HepG2 (cell line): ENCODE data around the gene ETV2. TPM values are rescaled to one million over a fixed set of nuclear protein-coding genes. Genes with fewer than 3 reads are reported as not detected.
"Not testable (repeated sequence)": the region's sequence is repeated elsewhere in the genome, so short reads cannot be mapped to it uniquely, and the experiment has no call there.

Experiments used
- ATAC-seq: fragments of 200-7000 bp; cut with Tn5 transposase; 3 replicates; pipeline ENCODE4 v1.9.1; 2020; ENCODE audit warnings: mild to moderate bottlenecking, moderate library complexity
- BruUV-seq: library from RNA; stranded (reverse); fragments of 400-500 nt; replicated peaks from 2 replicates; lab custom pipeline; 2021; lab: Mats Ljungman, UMichigan
- CTCF ChIA-PET: fragments of 300-600 bp; formaldehyde crosslinking; extraction: SDS; loops from one replicate; lab custom pipeline; 2021; ENCODE audit warnings: low total read pairs, inconsistent platforms, low intra/inter-chr PET ratio; lab: Yijun Ruan, JAX
- POLR2A ChIA-PET: fragments of 350-600 bp; sonication (Branson Sonifier 250); formaldehyde crosslinking; loops from one replicate; lab custom pipeline; 2020; ENCODE audit warnings: antibody characterized with exemption, inconsistent platforms; lab: Yijun Ruan, JAX
- DNase-seq: peaks from one replicate; pipeline ENCODE4 v3.0.0-alpha.2; 2015; ENCODE audit warnings: low spot score
- FAIRE-seq: peaks from 3 replicates; lab custom pipeline; 2011; peaks lifted over from hg19 to GRCh38; lab: Jason Lieb, UNC
- H2AFZ ChIP-seq: one replicate; pipeline ENCODE4 v1.6.1; 2011; ENCODE audit warnings: low read length, inconsistent platforms
- H3K27ac ChIP-seq: fragments of 300-600 bp; 3 replicates; pipeline ENCODE4 v1.8.0; 2011; ENCODE audit warnings: mixed run types, mild to moderate bottlenecking, mixed read lengths, low read length, inconsistent platforms; ENCODE audit not compliant: insufficient read depth; ENCODE audit errors: extremely low read length
- H3K27me3 ChIP-seq, 2 experiments: fragments of 200-600 bp in 1 of 2; 2 replicates in 1 of 2; 3 replicates in 1 of 2; pipeline versions ENCODE4 v1.6.0 to v1.8.0; 2011; ENCODE audit warnings: low read length in 2 of 2, mild to moderate bottlenecking in 2 of 2, moderate library complexity in 2 of 2, inconsistent platforms in 1 of 2; ENCODE audit not compliant: insufficient read depth in 2 of 2, control insufficient read depth in 1 of 2
- H3K36me3 ChIP-seq, 2 experiments: fragments of 200-600 bp in 1 of 2; replicated peaks in 1 of 2; 2 replicates in 1 of 2; 3 replicates in 1 of 2; pipeline versions ENCODE4 v1.5.1 to v1.8.0; 2011; ENCODE audit warnings: low read length in 2 of 2, inconsistent platforms in 1 of 2; ENCODE audit not compliant: insufficient read depth in 2 of 2, control insufficient read depth in 1 of 2
- H3K4me1 ChIP-seq: 2 replicates; pipeline ENCODE4 v1.5.1; 2012; ENCODE audit warnings: low read length, inconsistent platforms; ENCODE audit not compliant: insufficient read depth
- H3K4me2 ChIP-seq: 2 replicates; pipeline ENCODE4 v1.6.0; 2011; ENCODE audit warnings: low read depth, low read length, inconsistent platforms
- H3K4me3 ChIP-seq, 3 experiments: fragments of 200-600 bp in 1 of 3; sonication (generic), shearing (Covaris generic) in 1 of 3; replicated peaks in 1 of 3; 2 replicates each; pipeline ENCODE4 v1.5.1; 2011 to 2016; ENCODE audit warnings: low read length in 3 of 3, inconsistent platforms in 2 of 3, low read depth in 2 of 3, mild to moderate bottlenecking in 2 of 3, control low read depth in 1 of 3, mixed read lengths in 1 of 3; ENCODE audit not compliant: insufficient read depth in 1 of 3
- H3K79me2 ChIP-seq: one replicate; pipeline ENCODE4 v1.6.1; 2011; ENCODE audit warnings: low read length, inconsistent platforms; ENCODE audit not compliant: insufficient read depth
- H3K9ac ChIP-seq: 2 replicates; pipeline ENCODE4 v1.6.0; 2011; ENCODE audit warnings: mild to moderate bottlenecking, low read depth, low read length, inconsistent platforms; ENCODE audit not compliant: insufficient read depth
- H3K9me3 ChIP-seq: 2 replicates; pipeline ENCODE4 v1.5.1; 2012; ENCODE audit warnings: mild to moderate bottlenecking, low read length
- H4K20me1 ChIP-seq: 2 replicates; pipeline ENCODE4 v1.6.0; 2011; ENCODE audit warnings: inconsistent platforms, mild to moderate bottlenecking, low read length, moderate library complexity; ENCODE audit not compliant: insufficient read depth
- EHMT2 ChIP-seq: fragments of 200-600 bp; sonication (generic); IDR thresholded peaks from 2 replicates; pipeline ENCODE4 v1.7.0; 2017; ENCODE audit warnings: antibody characterized with exemption, low read depth, low read length, borderline replicate concordance
- ZNF12 ChIP-seq: sonication (generic); formaldehyde crosslinking; IDR thresholded peaks from 2 replicates; pipeline ENCODE4 v1.5.0; 2020; ENCODE audit warnings: missing genetic modification reagents
- ZNF761 ChIP-seq: sonication (generic); formaldehyde crosslinking; conservative IDR thresholded peaks from 2 replicates; pipeline ENCODE4 v1.4.0; 2020; ENCODE audit warnings: mild to moderate bottlenecking, missing genetic modification reagents
- WGBS: methylation state at CpG from one replicate; pipeline ENCODE4 v1.1.6; 2017; ENCODE audit warnings: low lambda C conversion rate; 5-methylcytosine and 5-hydroxymethylcytosine counted together
- in situ Hi-C: cut with HindIII; loops from 2 replicates; pipeline ENCODE4 v1.10.0; 2017; ENCODE audit warnings: low pct_unique_long_range_greater_than_20kb; ENCODE audit not compliant: extremely low pct_ligation_motif_present
- intact Hi-C: fragments of 100-400 bp; cut with micrococcal nuclease; formaldehyde crosslinking; loops from one replicate; pipeline ENCODE4 v1.10.0; 2022; ENCODE audit not compliant: unreplicated experiment
- polyA plus RNA-seq, 8 experiments: library from polyadenylated mRNA; depleted of rRNA in 3 of 8; stranded (reverse) in 7 of 8; unstranded in 1 of 8; fragments of >200 nt; fragmentation: Illumina TruSeq in 4 of 8; extraction: Trizol in 4 of 8; gene quantifications; 2 replicates each; pipeline versions ENCODE4 v1.2.1 to v1.2.3, GENCODE V29; 2011 to 2016; ENCODE audit warnings: low read depth in 4 of 8, missing spikeins in 1 of 8, mixed read lengths in 1 of 8; ENCODE audit not compliant: insufficient read depth in 1 of 8
- total RNA-seq, 5 experiments: library from RNA; depleted of rRNA; stranded (reverse); fragments of >200 nt; fragmentation: Illumina TruSeq; extraction: Trizol; gene quantifications; 2 replicates each; pipeline ENCODE4 v1.2.3, GENCODE V29; 2016; ENCODE audit warnings: low read depth in 1 of 5

ETV2 gene
- total and polyA plus RNA-seq, 2 of the 13 experiments (the other 11 are each of a cell fraction or from before 2014, with no cell fraction given), result 0.07 to 0.20 TPM

GRCh38 chr19:35607170-35607569, 34.4 kb upstream of the ETV2 start:
- Histone ChIP-seq H3K4me1 (peaks cover 27% of the 10 kb centered on the region), H3K27me3 (peaks cover 0 to 11% of the 10 kb centered on the region in 2 experiments; a peak in 1 of 5 replicates), H3K9me3 (peaks cover 23% of the 10 kb centered on the region)
- peak; percentile 100 for TF ChIP-seq ZNF761 (CRISPR knock-in tag)
- FAIRE-seq, H3K27ac ChIP-seq, intact Hi-C loops, H4K20me1 ChIP-seq, ATAC-seq, BruUV-seq, H3K9ac ChIP-seq, H2AFZ ChIP-seq, DNase-seq, H3K4me2 ChIP-seq, CTCF ChIA-PET, H3K79me2 ChIP-seq, H3K4me3 ChIP-seq, H3K36me3 ChIP-seq, in situ Hi-C loops: not testable (repeated sequence)
- WGBS, result 91% methylated on average over 8 of the region's 8 CpGs
- POLR2A ChIA-PET, result interaction anchor here (3.0 kb wide), 1 partner anchor 37 kb away, joined by 13 read pairs; no protein-coding TSS in a partner anchor

GRCh38 chr19:35607661-35608060, 33.9 kb upstream of the ETV2 start:
- no TSS peak for BruUV-seq
- H3K27me3 ChIP-seq, result peaks cover 0 to 7% of the 10 kb centered on the region in 2 experiments; a peak in 1 of 5 replicates
- no peak for ATAC-seq
- H3K4me1 ChIP-seq, result peaks cover 27% of the 10 kb centered on the region
- WGBS, result 30% methylated on average over 3 of the region's 3 CpGs
- no peaks in the 10 kb centered on the region for H3K79me2 ChIP-seq
- TF ChIP-seq ZNF12 (peak; percentile 97), EHMT2 (no peak)
- in situ Hi-C loops, result no loop called here
- H3K4me2 ChIP-seq, result no peak overlapping the region
- H3K9ac ChIP-seq, result no peak overlapping the region
- no peak for DNase-seq
- intact Hi-C loops, result no loop called here
- no peaks in the 10 kb centered on the region for H4K20me1 ChIP-seq
- no peak overlapping the region for H3K27ac ChIP-seq
- no peaks in the 10 kb centered on the region for H3K36me3 ChIP-seq
- H2AFZ ChIP-seq, result no peak overlapping the region
- peaks cover 23% of the 10 kb centered on the region for H3K9me3 ChIP-seq
- CTCF ChIA-PET, result no interaction called here
- FAIRE-seq, result no peak
- POLR2A ChIA-PET, result no interaction called here
- no peak overlapping the region for H3K4me3 ChIP-seq
